ENCODE results near the gene SHISA9. TPM values are rescaled to one million over a fixed set of nuclear protein-coding genes. Genes with fewer than 3 reads are reported as not detected.

SHISA9 gene
- total RNA-seq, 2 donors from 2014 or later = 20.5 to 24.0 TPM

- intact Hi-C loops (cut with DNase I) = no loop called here
- WGBS = 91% methylated on average over 3 of the region's 3 CpGs
These were observed 222.6 kb downstream of the SHISA9 start for GRCh38 chr16:13123991-13124390.

GRCh38 chr16:13127144-13127543 lies 225.7 kb downstream of the SHISA9 start:
- no peaks in the 10 kb centered on the region for H3K36me3 ChIP-seq
- no peak overlapping the region for H3K27ac ChIP-seq
- TF ChIP-seq POLR2AphosphoS5 (IDR thresholded peaks at IDR 0.05) = no peak
- no peak for TF ChIP-seq CTCF (IDR thresholded peaks at IDR 0.05)
- TF ChIP-seq POLR2A (IDR thresholded peaks at IDR 0.05) = no peak
- H3K4me1 ChIP-seq (replicated peaks) = no peaks in the 10 kb centered on the region
- H3K4me3 ChIP-seq = no peak overlapping the region
- no peaks in the 10 kb centered on the region for H3K9me3 ChIP-seq
- 60% methylated on average over 2 of the region's 2 CpGs for WGBS
- intact Hi-C loops (cut with DNase I) = no loop called here
- H3K27me3 ChIP-seq (replicated peaks; ENCODE audit: insufficient read depth) = no peaks in the 10 kb centered on the region
- DNase-seq (ENCODE audit: low spot score) = no peak

More at GRCh38 chr16:13123991-13124390, 222.6 kb downstream of the SHISA9 start:
- H3K27me3 ChIP-seq (replicated peaks; ENCODE audit: insufficient read depth) = no peaks in the 10 kb centered on the region
- no peaks in the 10 kb centered on the region for H3K9me3 ChIP-seq
- TF ChIP-seq POLR2AphosphoS5 (IDR thresholded peaks at IDR 0.05) = no peak
- no peaks in the 10 kb centered on the region for H3K4me1 ChIP-seq (replicated peaks)
- no peak overlapping the region for H3K27ac ChIP-seq
- H3K4me3 ChIP-seq = no peak overlapping the region
- no peaks in the 10 kb centered on the region for H3K36me3 ChIP-seq
- no peak for DNase-seq (ENCODE audit: low spot score)

- no peak overlapping the region for H3K4me3 ChIP-seq
- 89% methylated on average over 1 of the region's 1 CpG for WGBS
- H3K36me3 ChIP-seq = no peaks in the 10 kb centered on the region
- intact Hi-C loops (cut with DNase I) = no loop called here
- TF ChIP-seq POLR2AphosphoS5 (IDR thresholded peaks at IDR 0.05) = no peak
- no peak for TF ChIP-seq CTCF (IDR thresholded peaks at IDR 0.05)
- TF ChIP-seq POLR2A (IDR thresholded peaks at IDR 0.05) = no peak
- no peak overlapping the region for H3K27ac ChIP-seq
- no peaks in the 10 kb centered on the region for H3K27me3 ChIP-seq (replicated peaks; ENCODE audit: insufficient read depth)
- H3K9me3 ChIP-seq = no peaks in the 10 kb centered on the region
- H3K4me1 ChIP-seq (replicated peaks) = no peaks in the 10 kb centered on the region
- DNase-seq (ENCODE audit: low spot score) = no peak
These were observed 229.2 kb downstream of the SHISA9 start for GRCh38 chr16:13130586-13130985.

- TF ChIP-seq POLR2A (IDR thresholded peaks at IDR 0.05) = no peak
- no peak for TF ChIP-seq POLR2AphosphoS5 (IDR thresholded peaks at IDR 0.05)
- TF ChIP-seq CTCF (IDR thresholded peaks at IDR 0.05) = no peak
- WGBS = 95% methylated on average over 1 of the region's 1 CpG
- Histone ChIP-seq H3K4me3 (no peak overlapping the region), H3K9me3 (no peaks in the 10 kb centered on the region), H3K4me1 (replicated peaks) (no peaks in the 10 kb centered on the region), H3K27ac (no peak overlapping the region), H3K36me3 (no peaks in the 10 kb centered on the region), H3K27me3 (replicated peaks; ENCODE audit: insufficient read depth) (no peaks in the 10 kb centered on the region)
- no peak for DNase-seq (ENCODE audit: low spot score)
- intact Hi-C loops (cut with DNase I) = no loop called here
These were observed 233.4 kb downstream of the SHISA9 start for GRCh38 chr16:13134836-13135235.

- TF ChIP-seq POLR2A (IDR thresholded peaks at IDR 0.05) = no peak
- TF ChIP-seq POLR2AphosphoS5 (IDR thresholded peaks at IDR 0.05) = no peak
- TF ChIP-seq CTCF (IDR thresholded peaks at IDR 0.05) = no peak
- Histone ChIP-seq H3K4me3 (no peak overlapping the region), H3K36me3 (no peaks in the 10 kb centered on the region), H3K4me1 (replicated peaks) (no peaks in the 10 kb centered on the region), H3K27ac (no peak overlapping the region), H3K9me3 (no peaks in the 10 kb centered on the region), H3K27me3 (replicated peaks; ENCODE audit: insufficient read depth) (no peaks in the 10 kb centered on the region)
- no peak for DNase-seq (ENCODE audit: low spot score)
- intact Hi-C loops (cut with DNase I) = no loop called here
- WGBS = 71% methylated on average over 3 of the region's 3 CpGs
These were observed 235.5 kb downstream of the SHISA9 start for GRCh38 chr16:13136901-13137300.

Measured in prostate gland (tissue), 2 donors.